Cardiac muscle cell (in vitro differentiated cells and primary cell): ENCODE data around the gene SLAMF6. TPM values are rescaled to one million over a fixed set of nuclear protein-coding genes. Genes with fewer than 3 reads are reported as not detected.

Experiments used
- DNase-seq, 2 donors: peaks; one replicate each; pipeline versions ENCODE4 v3.0.0 to v3.0.0-alpha.2; 2010 to 2017; ENCODE audit warnings: low read depth in 1 of 2, low spot score in 1 of 2
- H3K27ac ChIP-seq: fragments of 200-600 bp; sonication (generic); 2 replicates; pipeline ENCODE4 v1.5.1; 2016
- H3K27me3 ChIP-seq: fragments of 200-600 bp; sonication (generic); 2 replicates; pipeline ENCODE4 v1.6.0; 2016; ENCODE audit warnings: control low read depth
- H3K36me3 ChIP-seq: fragments of 200-600 bp; sonication (generic); 2 replicates; pipeline ENCODE4 v1.5.1; 2016; ENCODE audit warnings: control low read depth
- H3K4me1 ChIP-seq: fragments of 200-600 bp; sonication (generic); 2 replicates; pipeline ENCODE4 v1.8.1; 2017; ENCODE audit warnings: low read depth, mild to moderate bottlenecking, mixed run types
- H3K4me3 ChIP-seq: fragments of 200-600 bp; sonication (generic); 2 replicates; pipeline ENCODE4 v1.5.1; 2016; ENCODE audit warnings: mild to moderate bottlenecking
- H3K9me3 ChIP-seq: fragments of 200-600 bp; sonication (generic); 2 replicates; pipeline ENCODE4 v1.5.1; 2017; ENCODE audit warnings: low read depth, mild to moderate bottlenecking, control low read depth
- CTCF ChIP-seq: IDR thresholded peaks from 2 replicates; pipeline ENCODE4 v1.5.1; 2012; ENCODE audit warnings: low read depth, mild to moderate bottlenecking, low read length
- polyA plus RNA-seq: library from polyadenylated mRNA; unstranded; fragments of >200 nt; fragmentation: Nextera tagmentation; extraction: Ambion mirVana; gene quantifications from 2 replicates; pipeline ENCODE4 v1.2.1, GENCODE V29; 2016
- total RNA-seq: library from RNA; depleted of rRNA; stranded (reverse); fragments of >200 nt; gene quantifications from 2 replicates; pipeline ENCODE4 v1.2.3, GENCODE V29; 2016

Gene SLAMF6
- total RNA-seq (not detected in 2 replicates), polyA plus RNA-seq (not detected in 2 replicates)

- no peak for TF ChIP-seq CTCF
- Histone ChIP-seq H3K36me3 (no peaks in the 10 kb centered on the region), H3K4me3 (no peak within 1 kb of the TSS), H3K4me1 (no peaks in the 10 kb centered on the region), H3K27ac (no peak within 1 kb of the TSS), H3K9me3 (no peaks in the 10 kb centered on the region), H3K27me3 (no peaks in the 10 kb centered on the region)
- DNase-seq: no peak
Measured at GRCh38 chr1:160522622-160523345, at the start of gene SLAMF6. Gene SLAMF6 (minus strand): TSS chr1:160523255. CDS start chr1:160523192, 63 bp downstream.

- DNase-seq: no peak
- Histone ChIP-seq H3K27ac (no peak overlapping the region), H3K4me3 (no peak overlapping the region), H3K9me3 (no peaks in the 10 kb centered on the region), H3K27me3 (no peaks in the 10 kb centered on the region), H3K4me1 (no peaks in the 10 kb centered on the region), H3K36me3 (no peaks in the 10 kb centered on the region)
- no peak for TF ChIP-seq CTCF
Measured at GRCh38 chr1:160570840-160571239, 47.8 kb upstream of the SLAMF6 start.

DNA sequence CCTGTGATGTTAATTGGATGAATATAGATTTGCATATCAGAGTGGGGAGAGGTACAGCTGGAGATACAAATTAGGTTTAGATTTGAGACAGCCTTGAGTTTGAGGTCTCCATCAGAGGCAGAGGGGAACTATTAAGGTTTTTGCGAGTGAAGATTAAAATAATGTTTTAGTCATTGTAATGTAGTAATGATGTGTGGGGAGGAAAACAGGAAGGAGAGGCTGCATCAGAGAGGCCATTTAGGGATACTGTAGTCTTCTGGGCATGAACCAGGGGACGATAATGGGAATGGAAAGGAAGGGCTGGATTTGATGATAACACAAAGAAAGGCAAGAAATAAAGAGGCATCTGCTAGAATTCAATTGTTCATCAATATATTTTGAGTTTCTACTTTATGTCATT, 46.8 kb upstream of the SLAMF6 start:
- Histone ChIP-seq H3K4me1 (no peaks in the 10 kb centered on the region), H3K27me3 (no peaks in the 10 kb centered on the region), H3K9me3 (no peaks in the 10 kb centered on the region), H3K4me3 (no peak overlapping the region), H3K27ac (no peak overlapping the region), H3K36me3 (no peaks in the 10 kb centered on the region)
- DNase-seq: no peak
- no peak for TF ChIP-seq CTCF

DNA sequence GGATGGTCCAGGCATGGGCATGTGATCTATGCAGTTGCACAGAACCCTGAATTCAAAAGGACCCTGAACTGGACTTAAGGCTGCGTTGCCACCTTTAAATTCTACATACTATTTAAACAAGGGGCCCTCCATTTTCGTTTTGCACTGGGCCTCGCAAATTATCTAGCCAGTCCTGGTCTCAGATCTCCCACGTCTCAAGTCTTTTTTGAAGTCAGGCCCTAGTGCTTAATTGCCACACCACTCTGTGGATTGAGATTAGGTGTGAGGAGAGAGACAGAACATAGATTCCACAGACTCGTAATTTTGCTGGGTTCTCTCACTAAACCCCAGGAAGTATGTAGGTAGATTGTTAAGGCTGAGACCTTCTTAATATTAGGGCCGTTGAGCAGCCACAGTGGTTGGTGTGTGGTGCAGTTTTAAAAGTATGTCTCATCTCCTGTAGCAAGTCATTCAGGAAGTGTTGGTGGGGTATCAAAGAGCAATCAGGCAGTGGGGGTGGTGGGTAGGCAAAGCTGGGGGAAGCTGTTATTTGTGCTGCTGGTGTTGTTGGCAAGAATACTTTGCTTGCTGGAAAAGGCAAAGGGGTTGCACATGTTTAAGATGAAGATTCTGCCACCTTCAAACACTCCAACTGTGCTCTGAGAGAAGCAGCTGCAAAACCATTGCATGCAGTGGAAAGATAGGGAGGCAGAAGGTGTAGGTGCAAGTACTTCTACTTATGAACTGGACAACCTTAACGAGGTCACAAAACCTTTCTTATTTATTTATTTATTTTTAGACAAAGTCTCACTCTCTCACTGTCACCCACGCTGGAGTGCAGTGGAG, 45.0 kb upstream of the SLAMF6 start:
- DNase-seq: no peak
- no peak for TF ChIP-seq CTCF
- Histone ChIP-seq H3K36me3 (no peaks in the 10 kb centered on the region), H3K4me3 (no peak overlapping the region), H3K27me3 (no peaks in the 10 kb centered on the region), H3K9me3 (no peaks in the 10 kb centered on the region), H3K4me1 (no peaks in the 10 kb centered on the region), H3K27ac (no peak overlapping the region)

- DNase-seq: no peak
- no peak for TF ChIP-seq CTCF
- Histone ChIP-seq H3K4me1 (no peaks in the 10 kb centered on the region), H3K27me3 (no peaks in the 10 kb centered on the region), H3K27ac (no peak overlapping the region), H3K9me3 (no peaks in the 10 kb centered on the region), H3K4me3 (no peak overlapping the region), H3K36me3 (no peaks in the 10 kb centered on the region)
Measured at GRCh38 chr1:160567341-160567740, 44.3 kb upstream of the SLAMF6 start.
